ENCODE results near the gene API5. TPM values are rescaled to one million over a fixed set of nuclear protein-coding genes. Genes with fewer than 3 reads are reported as not detected.

Gene API5
- total and polyA plus RNA-seq, 2 experiments from 2014 or later: 36.1 to 144 TPM

GRCh38 chr11:43381802-43382201 is 70.0 kb downstream of the API5 start:
- Histone ChIP-seq H3K4me1 (ENCODE audit: insufficient read depth) (peaks cover 6% of the 10 kb centered on the region), H3F3A (replicated peaks; ENCODE audit: low read depth) (no peaks in the 10 kb centered on the region), H3K36me3 (ENCODE audit: insufficient read depth) (0 out of 2 replicates have a peak, but pooled peaks cover 2% of the 10 kb centered on the region), H3K4me3 (no peak overlapping the region), H3K79me2 (replicated peaks; ENCODE audit: insufficient read depth) (peaks cover 33% of the 10 kb centered on the region), H4K20me1 (replicated peaks; ENCODE audit: insufficient read depth) (no peaks in the 10 kb centered on the region; the same call in 1 of the 2 replicates), H3K27ac (ENCODE audit: low read depth) (no peak overlapping the region), H3K9me2 (ENCODE audit: insufficient read depth) (no peaks in the 10 kb centered on the region), H2AFZ (no peak overlapping the region), H3K27me3 (ENCODE audit: insufficient read depth) (no peaks in the 10 kb centered on the region), H3K4me2 (no peak overlapping the region)
- H3K4me1 Mint-ChIP-seq: peaks cover 11% of the 10 kb centered on the region
- no peak overlapping the region for H3K27ac Mint-ChIP-seq
- no peaks in the 10 kb centered on the region for H3K27me3 Mint-ChIP-seq (ENCODE audit: insufficient read depth, low read depth, poor library complexity)
- peaks cover 4% of the 10 kb centered on the region; the same call in 2 of the 3 replicates for H3K36me3 Mint-ChIP-seq (ENCODE audit: low read depth)
- peak; percentile 58 for ATAC-seq
- no peaks in the 10 kb centered on the region for H3K9me3 Mint-ChIP-seq
- peak; percentile 59 for DNase-seq (ENCODE audit: low spot score)
- no peak for TF ChIP-seq ZNF114 (CRISPR knock-in tag; IDR thresholded peaks at IDR 0.05)
- no peak for TF ChIP-seq ZNF462 (CRISPR knock-in tag; IDR thresholded peaks at IDR 0.05)
- TF ChIP-seq POLR2AphosphoS5 (IDR thresholded peaks at IDR 0.05; ENCODE audit: low read depth): no peak
- no peak for TF ChIP-seq CREB1 (CRISPR knock-in tag; IDR thresholded peaks at IDR 0.05; ENCODE audit: low read depth)
- TF ChIP-seq ETS1 (IDR thresholded peaks at IDR 0.05): no peak
- TF ChIP-seq CTCF (conservative IDR thresholded peaks at IDR 0.05; ENCODE audit: low read depth in 2 of 2): no peak
- TF ChIP-seq EZH2 (IDR thresholded peaks at IDR 0.05; ENCODE audit: low read depth, unreplicated experiment): no peak
- TF ChIP-seq ZNF331 (CRISPR knock-in tag; IDR thresholded peaks at IDR 0.05; ENCODE audit: low read depth): no peak
- no peak for TF ChIP-seq NANOG (IDR thresholded peaks at IDR 0.05; ENCODE audit: borderline replicate concordance)
- no peak for TF ChIP-seq JUNB (IDR thresholded peaks at IDR 0.05; ENCODE audit: unreplicated experiment)
- TF ChIP-seq STAT1 (IDR thresholded peaks at IDR 0.05; ENCODE audit: unreplicated experiment): no peak
- TF ChIP-seq REST (IDR thresholded peaks at IDR 0.05; ENCODE audit: unreplicated experiment): no peak
- TF ChIP-seq EZH2phosphoT487 (IDR thresholded peaks at IDR 0.05; ENCODE audit: unreplicated experiment): no peak
- no peak overlapping the region for H3K4me3 Mint-ChIP-seq
